Measurements from ENCODE around the gene ZNF232.
A peak's percentile ranks its signal among the peaks of the same experiment; 100 is the strongest.
"Not testable (repeated sequence)": the region's sequence is repeated elsewhere in the genome, so short reads cannot be mapped to it uniquely, and the experiment has no call there.

The ZNF232 gene

DNA sequence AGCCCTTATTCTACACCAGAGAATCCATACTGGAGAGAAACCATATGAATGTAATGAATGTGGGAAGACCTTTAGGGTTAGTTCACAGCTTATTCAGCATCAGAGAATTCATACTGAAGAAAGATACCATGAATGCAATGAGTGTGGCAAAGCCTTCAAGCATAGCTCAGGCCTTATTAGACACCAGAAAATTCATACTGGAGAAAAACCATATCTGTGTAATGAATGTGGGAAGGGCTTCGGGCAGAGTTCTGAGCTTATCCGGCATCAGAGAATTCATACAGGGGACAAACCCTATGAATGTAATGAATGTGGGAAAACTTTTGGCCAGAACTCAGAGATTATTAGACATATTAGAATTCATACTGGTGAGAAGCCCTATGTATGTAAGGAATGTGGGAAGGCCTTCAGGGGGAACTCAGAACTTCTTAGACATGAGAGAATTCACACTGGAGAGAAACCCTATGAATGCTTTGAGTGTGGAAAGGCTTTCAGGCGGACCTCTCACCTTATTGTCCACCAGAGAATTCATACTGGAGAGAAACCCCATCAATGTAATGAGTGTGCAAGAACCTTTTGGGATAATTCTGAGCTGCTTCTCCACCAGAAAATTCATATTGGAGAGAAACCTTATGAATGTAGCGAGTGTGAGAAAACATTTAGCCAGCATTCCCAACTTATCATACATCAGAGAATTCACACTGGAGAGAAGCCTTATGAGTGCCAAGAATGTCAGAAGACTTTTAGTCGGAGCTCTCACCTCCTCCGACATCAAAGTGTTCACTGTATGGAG lies 19.3 kb downstream of the ZNF232 start:
- no peak for DNase-seq

DNA sequence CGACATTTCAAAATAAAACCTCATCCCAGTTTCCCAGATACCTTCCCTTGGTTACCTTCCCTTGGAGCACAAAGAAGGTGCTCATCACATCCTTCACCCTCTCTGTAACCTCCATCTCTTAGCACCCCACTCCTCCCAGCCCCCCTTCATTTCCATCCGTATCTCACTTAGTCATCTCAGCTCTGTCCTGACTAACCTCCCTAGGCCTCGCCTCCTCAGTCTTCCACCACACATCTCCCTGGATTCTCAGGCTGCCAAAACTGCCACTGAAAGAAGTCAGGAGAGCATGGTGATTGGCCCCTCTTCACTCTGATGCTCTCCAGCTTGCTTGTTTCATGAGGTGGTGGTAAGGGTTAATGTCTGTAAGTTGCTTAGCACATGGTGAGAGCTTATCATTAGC lies 31.1 kb downstream of the ZNF232 start:
- no peak for DNase-seq

DNA sequence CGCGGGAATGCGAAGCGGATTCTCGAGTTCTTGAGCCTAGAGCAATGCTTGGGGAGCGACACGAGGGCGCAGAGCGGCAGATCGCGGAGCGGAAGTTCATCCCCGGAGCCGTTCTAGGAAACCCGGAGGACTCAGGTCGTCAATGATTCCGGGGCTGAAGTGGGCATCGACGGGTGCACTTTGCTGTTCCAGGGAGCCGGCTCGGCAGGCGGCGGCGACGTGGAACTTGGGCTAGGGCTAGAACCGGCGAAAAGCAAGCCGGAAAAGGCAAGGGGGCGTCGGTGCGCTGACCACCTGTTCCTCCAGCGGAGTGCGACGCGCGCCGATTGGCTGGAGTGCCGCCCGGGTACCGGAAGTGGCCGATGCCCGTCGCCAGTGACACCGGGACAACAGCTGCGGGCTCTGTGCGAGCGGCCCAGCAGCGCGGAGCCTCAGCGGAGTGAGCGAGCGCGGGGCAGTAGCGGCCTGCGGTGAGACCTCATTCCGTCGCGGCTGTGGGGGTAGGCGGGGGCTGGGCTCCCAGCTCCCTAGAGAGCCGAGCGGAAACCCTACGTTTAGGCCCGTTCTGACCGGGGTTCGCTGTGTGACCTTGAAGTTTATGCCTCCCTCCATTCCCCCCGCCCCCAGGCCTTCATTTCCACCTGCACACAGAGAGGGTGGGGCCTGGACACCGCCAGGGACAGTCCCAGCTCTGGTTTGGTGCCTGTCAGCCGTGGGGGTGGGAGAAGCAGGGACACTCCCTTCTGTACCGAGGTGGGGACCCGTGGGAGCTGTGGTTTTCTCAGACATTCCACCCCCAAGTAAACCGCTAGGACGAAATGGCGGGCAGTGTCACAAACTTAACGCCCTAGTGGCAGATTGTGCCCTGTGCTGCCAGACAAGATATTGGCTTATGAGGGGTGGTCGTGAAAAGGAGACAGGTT lies 33.3 kb downstream of the ZNF232 start, which contains the start of gene ZFP3:
Gene ZFP3, plus strand, starts transcription at position 362 of the 923 bp plus-strand sequence. CDS start 13,038 bp downstream, outside the sequence.
- DNase-seq: peak; percentile 81

DNA sequence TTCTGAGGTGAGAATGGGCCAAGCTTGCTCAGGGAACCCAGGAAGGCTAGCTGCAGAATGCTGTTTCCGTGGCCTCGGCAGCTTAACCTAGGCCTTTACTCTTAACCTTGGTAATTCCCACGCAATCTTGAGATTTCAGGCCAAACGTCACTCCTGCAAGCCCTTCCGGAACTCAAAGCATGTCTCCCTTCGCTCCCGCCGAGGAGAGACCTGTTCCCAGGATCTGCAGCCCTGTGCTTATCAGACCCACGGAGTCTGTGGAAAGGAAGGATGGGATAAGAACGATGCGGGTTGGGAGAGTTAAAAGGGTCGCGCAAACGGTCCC lies 33.9 kb downstream of the ZNF232 start:
- DNase-seq: no peak

DNA sequence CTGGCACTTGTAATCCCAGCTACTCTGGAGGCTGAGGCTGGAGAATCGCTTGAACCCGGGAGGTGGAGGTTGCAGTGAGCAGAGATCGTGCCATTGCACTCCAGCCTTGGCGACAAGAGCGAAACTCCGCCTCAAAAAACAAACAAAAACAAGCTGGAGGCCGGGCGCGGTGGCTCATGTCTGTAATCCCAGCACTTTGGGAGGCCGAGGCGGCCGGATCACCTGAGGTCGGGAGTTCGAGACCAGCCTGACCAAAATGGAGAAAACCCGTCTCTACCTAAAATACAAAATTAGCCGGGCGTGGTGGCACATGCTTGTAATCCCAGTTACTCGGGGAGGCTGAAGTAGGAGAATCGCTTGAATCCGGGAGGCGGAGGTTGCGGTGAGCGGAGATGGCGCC lies 34.4 kb downstream of the ZNF232 start:
- DNase-seq: not testable (repeated sequence)

DNA sequence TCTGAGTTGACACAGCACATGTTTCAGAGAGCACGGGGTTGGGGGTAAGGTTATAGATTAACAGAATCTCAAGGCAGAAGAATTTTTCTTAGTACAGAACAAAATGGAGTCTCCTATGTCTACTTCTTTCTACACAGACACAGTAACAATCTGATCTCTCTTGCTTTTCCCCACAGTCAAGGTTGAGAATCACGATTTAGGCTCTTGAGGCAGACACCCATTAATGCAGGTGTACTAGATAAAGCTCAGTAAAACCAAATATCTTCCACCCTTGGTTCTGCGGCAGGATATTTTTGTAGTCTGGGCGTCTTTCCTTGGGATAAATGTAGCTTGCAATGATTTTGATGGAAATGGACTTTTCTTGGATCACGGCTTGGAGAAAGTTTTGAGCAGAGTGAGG lies 36.2 kb downstream of the ZNF232 start:
- DNase-seq: not testable (repeated sequence)

DNA sequence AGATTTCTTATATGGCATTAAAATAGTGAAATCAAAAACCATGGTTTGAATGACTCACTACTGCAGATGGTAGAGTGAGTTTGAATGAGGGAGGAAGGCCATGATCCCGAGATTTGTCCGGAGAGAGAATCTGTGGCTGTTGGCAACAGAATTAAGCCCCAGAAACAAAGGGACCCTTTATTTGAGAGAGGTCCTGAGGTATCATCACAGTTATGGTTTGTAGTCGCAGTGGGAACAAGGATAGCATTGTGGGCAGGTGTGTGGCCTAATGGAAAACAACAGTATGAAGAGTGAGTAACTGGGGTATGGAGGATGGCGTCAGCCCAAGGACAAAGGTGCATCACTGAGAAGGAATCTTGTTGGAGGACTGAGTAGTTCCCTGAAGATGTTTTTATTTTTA lies 42.0 kb downstream of the ZNF232 start:
- no peak for DNase-seq

DNA sequence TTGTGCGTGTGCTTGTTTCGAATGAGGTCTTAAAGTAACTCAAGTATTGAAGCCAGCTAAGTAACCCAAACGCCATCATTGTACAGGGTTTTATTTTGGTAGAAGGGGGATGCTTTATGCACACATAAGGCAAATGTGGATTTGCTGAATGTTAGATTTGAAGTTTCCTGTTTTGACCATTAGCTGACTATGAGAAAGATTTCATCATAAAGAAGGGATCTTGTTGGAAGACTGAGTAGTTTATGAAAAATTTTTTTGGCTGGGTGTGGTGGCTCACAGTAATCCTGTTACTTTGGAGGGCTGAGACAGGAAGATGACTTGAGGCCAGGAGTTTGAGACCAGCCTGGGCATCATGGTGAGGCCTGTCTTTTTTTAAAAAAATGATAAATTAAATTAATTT lies 43.4 kb downstream of the ZNF232 start:
- DNase-seq: no peak

DNA sequence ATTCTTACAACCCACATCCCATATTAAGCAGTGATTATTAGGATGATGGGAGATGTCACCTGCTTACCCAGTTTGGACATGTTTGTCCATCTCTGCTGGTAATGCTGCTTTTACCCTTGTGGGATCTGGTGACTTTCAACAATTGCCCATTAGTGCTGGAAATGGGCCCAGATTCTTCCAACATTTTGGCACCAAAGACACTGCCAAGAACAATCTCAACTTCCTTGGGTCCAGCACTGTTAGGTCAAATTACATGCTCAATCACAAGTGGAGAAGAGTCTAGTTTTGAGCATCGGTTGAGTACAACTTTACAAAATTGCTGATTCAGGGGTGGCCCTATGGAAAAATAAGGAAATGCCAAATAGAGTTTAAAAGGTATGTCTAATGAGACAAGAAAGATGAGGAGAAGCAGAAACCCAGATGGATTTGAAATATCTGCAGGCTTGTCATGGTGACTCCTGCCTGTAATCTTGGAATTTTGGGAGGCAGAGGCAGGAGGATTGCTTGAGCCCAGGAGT lies 46.4 kb downstream of the ZNF232 start:
- no peak for DNase-seq

Measured in stimulated activated CD4-positive, alpha-beta T cell treated with anti-CD3 and anti-CD28 coated beads, Interleukin-1b, Interleukin-23, amount 100 ng/mL, for 48 hours (primary cell).